GM12891 (cell line): Measurements from ENCODE around the gene NLGN1.

Experiments used
- PAX5 ChIP-seq: IDR thresholded peaks from 2 replicates; pipeline ENCODE4 v1.6.1; 2011; ENCODE audit warnings: low read length, moderate library complexity, mild to moderate bottlenecking; ENCODE audit not compliant: insufficient read depth, severe bottlenecking
- POLR2A ChIP-seq: IDR thresholded peaks from 2 replicates; pipeline ENCODE4 v1.6.1; 2011; ENCODE audit warnings: low read depth, low read length, control low read depth
- POLR2AphosphoS5 ChIP-seq: IDR thresholded peaks from 2 replicates; pipeline ENCODE4 v1.6.1; 2011; ENCODE audit warnings: low read depth, low read length, control low read depth
- POU2F2 ChIP-seq: IDR thresholded peaks from 2 replicates; pipeline ENCODE4 v1.6.1; 2011; ENCODE audit warnings: low read depth, mild to moderate bottlenecking, control low read depth, low read length, moderate library complexity
- SPI1 ChIP-seq: IDR thresholded peaks from 2 replicates; pipeline ENCODE4 v1.6.1; 2011; ENCODE audit warnings: low read depth, low read length, control low read depth
- TAF1 ChIP-seq: IDR thresholded peaks from 2 replicates; pipeline ENCODE4 v1.6.1; 2011; ENCODE audit warnings: low read depth, low read length, control low read depth

DNA sequence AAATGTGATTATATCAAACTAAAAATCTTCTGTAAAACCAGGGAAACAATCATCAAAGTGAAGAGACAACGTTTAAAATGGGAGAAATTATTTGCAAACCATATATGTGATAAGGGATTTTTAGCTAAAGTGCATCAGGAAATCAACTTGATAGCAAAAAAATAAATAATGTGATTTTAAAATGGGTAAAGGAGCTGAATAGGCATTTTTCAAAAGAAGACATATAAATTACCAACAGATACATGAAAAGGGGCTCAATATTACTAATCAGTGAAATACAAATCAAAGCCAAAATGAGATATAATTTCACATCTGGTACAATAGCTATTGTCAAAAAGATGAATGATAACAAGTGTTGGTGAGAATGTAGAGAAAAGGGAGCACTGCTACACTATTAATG is 924.0 kb downstream of the NLGN1 start:
- TF ChIP-seq POLR2A (no peak), POLR2AphosphoS5 (no peak), TAF1 (no peak), SPI1 (no peak), PAX5 (no peak), POU2F2 (no peak)
